HG03378 (cell line): ENCODE measurements around the gene SMAP2.

Experiments used
- ATAC-seq: cut with Tn5 transposase; IDR thresholded peaks from one replicate; pipeline ENCODE4 v1.9.1; 2021; ENCODE audit warnings: mild to moderate bottlenecking, moderate library complexity; ENCODE audit not compliant: unreplicated experiment

SMAP2 gene

GRCh38 chr1:40462956-40463590, 89.5 kb downstream of the SMAP2 start:
- ATAC-seq: no peak

- ATAC-seq: no peak
These were observed 95.8 kb downstream of the SMAP2 start for GRCh38 chr1:40469327-40469726.
